Fibroblast of villous mesenchyme (primary cell): ENCODE results near the gene EFNB2. TPM values are rescaled to one million over a fixed set of nuclear protein-coding genes. Genes with fewer than 3 reads are reported as not detected.

Experiments
- DNase-seq: peaks from one replicate; pipeline ENCODE4 v3.0.0-alpha.2; 2010; ENCODE audit warnings: low read depth
- H3K4me3 ChIP-seq: 2 replicates; pipeline ENCODE4 v1.5.1; 2011; ENCODE audit warnings: low read depth, mild to moderate bottlenecking, low read length
- total RNA-seq: library from RNA; depleted of rRNA; stranded (reverse); fragments of >200 nt; gene quantifications from 2 replicates; pipeline ENCODE4 v1.2.3, GENCODE V29; 2012
- TF ChIP-seq, protein P1 (sequence below): IDR thresholded peaks from 2 replicates; pipeline ENCODE4 v1.5.1; 2012; ENCODE audit warnings: low read depth, mild to moderate bottlenecking, low read length; ENCODE audit not compliant: insufficient read depth

The EFNB2 gene
- total RNA-seq, 1 donor = 10.8 TPM

DNA sequence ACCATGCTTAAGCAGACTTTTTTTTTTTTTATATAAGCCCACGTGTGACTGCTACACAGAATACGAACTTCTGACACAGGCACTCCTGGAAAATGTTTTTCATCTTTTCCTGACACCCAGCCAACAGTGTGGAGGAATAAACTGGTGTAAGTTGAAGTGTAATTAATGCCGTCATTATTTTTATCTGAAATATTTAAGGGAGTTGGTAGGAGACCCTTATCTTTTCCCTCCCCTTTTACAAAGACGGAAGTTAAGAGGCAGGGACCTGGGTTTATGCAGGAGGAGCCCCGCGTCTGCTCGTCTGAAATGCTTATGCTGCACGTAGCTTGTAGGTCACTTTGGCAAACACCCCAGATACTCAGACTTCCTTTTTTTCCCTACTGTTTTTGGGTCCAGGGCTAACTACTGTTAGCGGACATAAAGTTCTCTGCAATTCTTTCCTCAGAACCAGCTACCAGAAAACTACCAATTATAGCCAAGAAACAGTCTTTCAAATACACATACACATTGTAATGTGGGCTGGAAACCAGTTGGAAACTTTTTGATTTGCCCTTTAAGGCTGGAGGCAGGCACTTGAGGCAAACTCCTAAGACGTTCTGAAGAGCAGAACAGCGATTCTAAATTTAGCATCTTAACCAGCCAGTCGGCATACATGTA is 50.8 kb downstream of the EFNB2 start:
- DNase-seq = no peak
- H3K4me3 ChIP-seq = no peak overlapping the region
- TF ChIP-seq, protein P1, sequence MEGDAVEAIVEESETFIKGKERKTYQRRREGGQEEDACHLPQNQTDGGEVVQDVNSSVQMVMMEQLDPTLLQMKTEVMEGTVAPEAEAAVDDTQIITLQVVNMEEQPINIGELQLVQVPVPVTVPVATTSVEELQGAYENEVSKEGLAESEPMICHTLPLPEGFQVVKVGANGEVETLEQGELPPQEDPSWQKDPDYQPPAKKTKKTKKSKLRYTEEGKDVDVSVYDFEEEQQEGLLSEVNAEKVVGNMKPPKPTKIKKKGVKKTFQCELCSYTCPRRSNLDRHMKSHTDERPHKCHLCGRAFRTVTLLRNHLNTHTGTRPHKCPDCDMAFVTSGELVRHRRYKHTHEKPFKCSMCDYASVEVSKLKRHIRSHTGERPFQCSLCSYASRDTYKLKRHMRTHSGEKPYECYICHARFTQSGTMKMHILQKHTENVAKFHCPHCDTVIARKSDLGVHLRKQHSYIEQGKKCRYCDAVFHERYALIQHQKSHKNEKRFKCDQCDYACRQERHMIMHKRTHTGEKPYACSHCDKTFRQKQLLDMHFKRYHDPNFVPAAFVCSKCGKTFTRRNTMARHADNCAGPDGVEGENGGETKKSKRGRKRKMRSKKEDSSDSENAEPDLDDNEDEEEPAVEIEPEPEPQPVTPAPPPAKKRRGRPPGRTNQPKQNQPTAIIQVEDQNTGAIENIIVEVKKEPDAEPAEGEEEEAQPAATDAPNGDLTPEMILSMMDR = no peak

DNA sequence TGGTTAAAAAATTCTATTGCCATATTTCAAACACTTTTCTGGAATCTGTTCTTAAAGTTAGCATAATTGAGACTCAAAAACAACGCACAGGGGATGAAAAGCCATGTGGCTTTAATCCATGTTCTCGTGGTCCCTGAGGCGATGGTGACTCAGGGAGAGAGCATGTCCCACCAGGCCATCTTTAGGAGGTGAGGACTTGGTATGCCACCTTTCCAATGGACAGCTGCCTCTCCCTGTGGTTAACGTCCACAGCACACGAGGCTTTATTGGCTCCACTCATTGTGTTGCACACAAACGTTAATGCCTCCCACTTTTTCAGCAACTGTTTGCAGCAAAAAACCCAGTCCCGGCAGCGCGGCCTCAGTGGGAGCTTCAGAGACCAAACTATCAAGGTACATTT is 51.4 kb downstream of the EFNB2 start:
- no peak for DNase-seq
- H3K4me3 ChIP-seq = no peak overlapping the region
- TF ChIP-seq, protein P1 = no peak

DNA sequence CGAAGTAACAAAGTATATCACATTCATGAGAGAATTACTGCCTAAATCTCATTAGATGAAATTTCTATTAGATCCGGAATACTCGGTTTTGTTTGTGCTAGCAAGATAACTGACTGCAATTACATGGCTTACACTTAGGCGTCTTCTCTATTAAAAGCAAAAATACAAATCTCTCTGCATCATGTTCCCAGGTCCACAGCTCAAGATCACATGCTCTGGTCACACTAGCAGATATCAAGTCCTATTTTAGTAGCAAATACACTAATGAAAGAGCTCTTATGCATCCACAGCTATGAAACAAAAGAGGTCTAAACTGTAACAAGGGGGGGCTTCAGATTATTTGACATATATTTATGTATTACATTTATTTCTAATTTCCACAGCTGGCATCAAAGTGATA is 53.5 kb downstream of the EFNB2 start:
- H3K4me3 ChIP-seq = no peak overlapping the region
- TF ChIP-seq, protein P1 = no peak
- DNase-seq = no peak

DNA sequence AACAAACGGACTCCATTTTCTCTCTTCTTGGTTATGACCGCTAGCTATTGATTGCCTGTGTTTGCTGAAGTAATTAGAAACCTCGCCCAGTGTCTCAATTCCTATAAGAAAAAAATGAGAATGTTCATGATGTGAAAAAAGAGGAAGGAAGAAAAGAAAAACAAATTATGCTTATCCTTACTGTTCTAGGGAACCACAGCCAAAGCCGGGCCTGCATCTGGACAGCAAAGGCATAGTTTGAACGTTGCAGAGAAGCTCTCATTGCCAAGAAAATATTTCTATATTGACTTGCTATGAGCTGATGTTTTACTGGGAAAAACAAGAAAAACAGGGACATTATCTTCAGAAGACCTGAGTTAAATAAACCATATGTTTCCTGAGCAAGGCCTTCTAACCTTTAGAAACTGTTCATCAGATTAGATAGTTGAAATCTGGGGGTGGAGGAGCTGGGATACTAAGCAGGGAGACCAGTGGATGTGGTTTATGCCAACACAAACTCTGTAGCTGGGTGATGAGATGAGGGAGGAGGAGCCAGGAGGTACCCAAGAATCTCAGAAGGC is 55.0 kb downstream of the EFNB2 start:
- H3K4me3 ChIP-seq = no peak overlapping the region
- no peak for DNase-seq
- TF ChIP-seq, protein P1 = no peak

DNA sequence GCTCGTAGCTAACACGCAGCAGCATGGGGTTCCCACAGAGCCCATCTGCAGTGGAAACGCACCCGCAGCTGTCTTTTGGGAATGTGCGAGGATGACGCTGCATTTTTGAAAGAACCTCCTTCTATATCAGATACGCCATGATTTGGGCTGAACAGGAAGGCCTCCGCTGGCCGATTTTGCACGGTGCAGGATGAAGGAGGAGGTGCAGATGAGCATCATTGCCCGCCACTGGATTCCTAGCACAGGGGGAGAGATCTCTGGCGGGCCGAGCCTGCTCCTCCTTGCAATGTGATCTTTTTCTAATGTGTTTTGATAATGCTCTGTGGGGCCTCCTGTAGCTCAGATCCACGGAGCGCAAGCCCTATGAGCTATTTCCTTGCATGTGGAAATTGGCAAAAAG is 55.5 kb downstream of the EFNB2 start:
- TF ChIP-seq, protein P1 = no peak
- H3K4me3 ChIP-seq = no peak overlapping the region
- DNase-seq = no peak

DNA sequence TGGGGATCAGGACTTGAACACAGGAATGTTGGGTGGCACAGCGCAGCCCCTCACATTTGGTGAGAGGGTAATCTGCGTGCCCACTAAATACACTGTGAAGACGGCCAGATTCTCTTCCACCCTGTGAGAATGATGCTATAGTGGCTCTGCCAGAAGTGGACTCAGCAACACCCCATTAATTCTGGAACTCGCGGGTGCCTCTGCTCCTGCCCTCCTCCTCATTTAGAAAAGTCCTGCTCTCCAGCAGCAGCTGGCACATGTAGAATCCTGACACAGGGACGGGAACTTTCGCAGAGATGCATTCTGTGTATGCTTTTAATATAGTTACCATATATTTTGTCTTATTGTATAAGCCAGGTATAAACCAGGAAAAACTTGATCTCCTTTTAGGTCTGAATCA is 57.3 kb downstream of the EFNB2 start:
- TF ChIP-seq, protein P1 = no peak
- no peak for DNase-seq
- no peak overlapping the region for H3K4me3 ChIP-seq

DNA sequence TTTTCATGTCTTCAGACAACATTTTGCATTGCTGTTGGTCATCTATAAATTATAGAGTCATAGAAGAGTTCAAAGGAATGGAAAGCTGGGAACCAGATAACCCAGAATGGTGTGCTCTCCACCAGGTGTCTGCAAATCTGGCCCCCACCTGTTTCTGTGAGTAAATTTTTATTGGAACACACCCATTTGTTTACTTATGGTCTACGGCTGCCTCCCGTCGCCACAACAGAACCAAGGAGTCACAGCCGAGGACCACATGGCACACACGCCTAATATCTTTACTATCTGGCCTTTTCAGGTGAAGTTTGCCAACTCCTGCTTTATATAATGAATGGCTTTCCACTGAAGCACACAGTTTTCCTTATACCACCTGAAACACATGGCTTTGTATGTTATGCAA is 58.2 kb downstream of the EFNB2 start:
- H3K4me3 ChIP-seq = no peak overlapping the region
- DNase-seq = no peak
- TF ChIP-seq, protein P1 = no peak
